NCI-H1092 (cell line): ENCODE measurements around the gene JADE1.

Experiments used
- DNase-seq: peaks from one replicate; lab custom pipeline; 2025; lab: John Stamatoyannopoulos, UW

JADE1 gene

DNA sequence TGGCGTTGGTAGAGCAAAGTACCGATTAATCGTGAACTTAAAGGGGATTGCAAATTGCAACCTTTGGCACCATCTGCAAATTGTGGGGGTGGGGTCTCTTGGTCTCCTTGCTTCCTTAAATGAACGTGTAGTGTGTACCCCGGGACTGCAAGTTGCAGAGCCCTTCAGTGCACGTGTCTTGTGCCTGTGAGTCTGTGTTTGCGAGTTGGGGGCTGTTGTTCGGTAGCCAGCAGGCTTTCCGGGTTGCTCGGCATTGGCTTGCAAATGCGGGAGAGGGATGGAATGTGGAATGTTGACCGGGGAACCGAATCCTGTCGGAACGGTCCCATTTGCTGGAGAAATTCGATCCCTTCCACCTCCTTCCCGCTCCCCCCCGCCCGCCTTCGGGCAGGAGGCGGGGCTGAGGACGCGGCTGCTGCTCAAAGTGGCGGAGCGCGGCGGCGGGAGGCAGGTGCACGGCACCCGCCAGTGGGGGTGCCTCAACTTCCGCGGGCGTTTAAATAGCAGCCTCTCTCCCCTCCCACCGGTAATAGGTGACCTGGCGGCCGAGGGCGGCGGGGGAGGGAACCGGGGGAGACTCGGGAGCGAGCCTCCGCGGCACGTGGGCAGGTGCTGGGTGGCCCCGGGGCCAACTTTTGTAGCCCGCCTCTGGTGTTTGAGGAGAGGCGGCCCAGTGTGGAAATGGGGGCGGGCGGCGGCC, 1.5 kb downstream of the JADE1 start:
- peak; percentile 71 for DNase-seq

DNA sequence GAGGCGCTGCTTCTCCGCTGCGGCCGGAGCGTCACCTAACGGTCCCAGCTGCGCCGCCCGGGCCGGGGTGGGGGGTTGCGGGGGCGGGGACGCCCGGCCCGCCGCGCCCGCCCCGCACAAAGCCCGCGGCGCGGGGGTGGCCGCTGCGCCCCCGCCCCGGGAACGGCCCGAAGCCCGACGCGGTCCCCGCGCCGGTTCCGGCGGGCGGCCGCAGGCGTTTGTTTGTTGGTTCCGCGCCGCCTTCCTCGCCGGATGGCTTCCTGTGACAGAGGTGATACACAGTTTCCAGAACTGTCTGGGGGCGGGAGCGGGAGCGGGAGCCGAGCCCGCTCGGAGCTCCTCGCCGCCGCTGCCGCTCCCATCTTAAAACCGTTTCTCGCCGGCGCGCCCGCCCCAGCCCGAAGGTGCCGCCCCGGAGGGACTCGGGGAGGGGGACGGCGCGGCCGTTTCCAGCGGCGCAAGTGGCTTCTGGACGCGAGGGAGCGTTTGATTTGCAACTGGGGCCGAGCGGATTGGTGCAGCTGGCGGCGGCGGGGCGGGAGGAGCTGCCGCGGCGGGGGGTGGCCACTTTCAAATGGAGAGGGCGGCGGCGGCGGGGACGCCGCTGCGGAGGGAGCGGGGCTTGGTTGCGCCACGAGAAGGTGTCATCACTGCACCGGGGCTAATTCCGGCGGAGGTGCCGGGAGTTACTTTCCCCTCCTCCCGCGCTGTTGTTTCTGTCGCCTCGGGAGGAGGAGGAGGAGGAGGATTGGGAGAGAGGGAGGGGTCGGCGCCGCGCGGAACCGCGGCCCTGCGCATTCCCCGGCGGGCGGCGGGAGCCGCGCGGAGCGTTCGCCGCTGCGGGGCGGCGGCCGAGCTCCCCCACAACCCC, 2.3 kb downstream of the JADE1 start:
- peak; percentile 83 for DNase-seq

DNA sequence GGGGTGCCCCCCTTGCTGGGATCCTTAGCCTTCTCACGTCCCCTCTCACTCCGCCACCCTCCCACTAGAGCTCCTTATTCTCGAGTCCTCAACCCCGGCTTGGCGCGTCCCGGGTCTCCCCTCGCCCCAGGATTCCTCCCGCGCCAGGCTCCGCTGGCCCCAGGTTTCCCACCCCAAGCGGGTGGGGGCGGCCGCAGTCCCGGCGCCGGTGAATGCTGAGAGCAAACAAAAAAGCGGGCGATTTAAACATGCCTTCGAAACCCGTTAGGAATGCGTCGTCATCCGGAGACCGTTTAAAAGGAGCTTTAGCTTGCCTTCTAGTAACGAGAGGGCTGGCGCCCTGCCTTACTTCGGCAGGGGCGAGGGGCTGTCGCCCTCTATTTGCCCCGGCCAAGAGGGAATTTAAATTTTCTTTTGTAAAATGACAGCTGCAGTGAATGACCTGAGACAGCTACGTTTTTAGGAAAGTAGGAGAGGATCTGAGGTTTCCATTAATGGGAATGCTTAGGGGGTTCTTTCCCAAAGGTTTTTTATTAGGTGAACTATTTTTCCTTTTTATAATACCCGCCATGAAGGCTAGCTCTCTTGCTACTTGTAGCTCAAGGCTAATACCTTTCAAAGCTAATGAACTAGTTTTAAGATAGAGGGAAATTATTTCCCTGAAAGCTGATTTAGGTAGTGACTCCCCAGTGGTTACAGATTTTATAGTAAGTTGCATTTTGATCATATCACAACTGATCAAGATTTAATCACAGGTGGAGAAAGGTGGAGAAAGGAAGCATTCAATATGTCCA, 3.1 kb downstream of the JADE1 start:
- DNase-seq, result peak; percentile 68

DNA sequence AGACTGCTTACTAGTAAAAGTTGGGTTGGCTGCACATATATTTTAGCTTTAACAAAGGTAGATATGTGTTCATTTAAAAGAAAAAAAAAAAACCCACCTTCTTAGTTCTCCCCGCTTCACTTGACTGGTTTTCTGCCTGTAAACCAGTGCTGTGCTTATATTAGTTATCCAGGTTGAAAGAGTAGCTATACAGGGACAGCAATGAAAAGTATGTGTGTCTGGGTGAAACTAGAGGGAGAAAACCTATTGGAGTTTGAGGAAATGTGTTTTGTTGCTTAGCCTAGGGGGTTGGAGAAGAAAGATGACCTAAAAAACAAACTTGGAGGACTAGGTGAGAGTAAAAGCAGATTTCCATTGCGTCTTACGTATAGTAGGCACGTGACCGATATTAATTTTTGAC, 4.5 kb downstream of the JADE1 start:
- DNase-seq, result no peak

DNA sequence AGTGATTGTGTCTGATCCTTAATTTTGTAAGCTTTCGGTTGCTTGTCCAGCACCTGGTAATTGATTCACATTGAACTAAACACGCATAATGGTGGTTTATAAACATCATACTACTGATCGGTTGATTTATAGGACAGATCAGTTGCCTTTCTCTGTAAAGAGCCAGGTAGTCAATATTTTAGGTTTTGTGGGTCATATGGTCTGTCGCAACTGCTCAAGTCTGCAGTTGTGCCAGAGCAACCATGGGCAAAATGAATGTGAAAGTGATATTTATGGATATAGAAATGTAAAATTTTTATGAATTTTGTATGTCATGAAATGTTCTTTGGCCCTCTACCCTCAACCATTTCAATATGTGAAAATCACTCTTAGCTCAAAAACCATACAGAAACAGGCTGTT, 8.9 kb downstream of the JADE1 start:
- DNase-seq, result no peak

DNA sequence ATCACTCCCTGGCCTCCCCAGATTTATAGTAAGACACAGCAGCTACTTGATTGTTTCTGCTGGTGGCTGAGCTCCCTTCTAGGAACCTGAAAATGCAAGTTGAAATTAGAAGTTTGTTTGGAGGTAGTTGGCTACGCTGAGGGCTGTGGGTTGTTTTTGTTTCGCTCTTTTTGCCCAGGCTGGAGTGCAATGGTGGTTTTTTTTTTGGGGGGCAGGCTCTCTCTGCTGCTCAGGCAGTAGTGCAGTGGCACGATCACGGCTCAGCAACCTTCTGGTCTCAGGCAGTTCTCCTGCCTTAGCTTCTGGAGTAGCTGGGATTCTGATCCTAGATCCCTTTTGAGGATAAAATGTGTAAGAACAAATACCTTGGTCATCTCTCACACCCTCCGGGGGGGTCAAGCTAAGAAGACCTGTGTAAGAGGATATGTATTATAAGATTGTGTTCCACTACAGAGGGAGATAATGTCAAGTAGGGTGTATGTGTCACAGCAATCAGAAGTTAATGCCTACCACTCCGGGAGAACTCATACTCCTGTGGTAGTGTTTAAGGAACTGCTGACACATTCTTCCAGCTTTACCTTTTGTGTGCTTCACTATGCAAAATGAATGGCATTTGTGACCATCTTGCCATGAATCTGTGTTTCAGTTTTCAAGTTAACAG, 9.7 kb downstream of the JADE1 start:
- DNase-seq, result no peak

DNA sequence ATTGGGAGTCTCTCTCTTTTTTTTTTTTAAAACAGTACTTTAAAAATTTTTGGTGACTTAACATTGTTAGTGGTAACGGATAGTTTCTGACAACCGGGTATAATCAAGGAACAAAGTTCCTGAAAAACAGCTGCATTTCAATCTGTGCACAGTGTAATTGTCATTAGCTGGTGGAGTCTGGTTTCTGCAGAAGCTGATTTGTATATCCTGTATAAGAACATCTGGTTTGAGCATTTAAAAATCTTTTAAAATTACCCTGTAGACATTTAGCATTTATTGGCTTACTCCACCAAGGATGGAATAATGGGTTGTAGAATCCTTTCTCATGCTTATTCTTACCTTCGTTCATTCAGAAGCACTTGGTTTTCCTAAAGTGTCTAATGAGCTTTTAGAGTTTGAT, 11.2 kb downstream of the JADE1 start:
- no peak for DNase-seq

DNA sequence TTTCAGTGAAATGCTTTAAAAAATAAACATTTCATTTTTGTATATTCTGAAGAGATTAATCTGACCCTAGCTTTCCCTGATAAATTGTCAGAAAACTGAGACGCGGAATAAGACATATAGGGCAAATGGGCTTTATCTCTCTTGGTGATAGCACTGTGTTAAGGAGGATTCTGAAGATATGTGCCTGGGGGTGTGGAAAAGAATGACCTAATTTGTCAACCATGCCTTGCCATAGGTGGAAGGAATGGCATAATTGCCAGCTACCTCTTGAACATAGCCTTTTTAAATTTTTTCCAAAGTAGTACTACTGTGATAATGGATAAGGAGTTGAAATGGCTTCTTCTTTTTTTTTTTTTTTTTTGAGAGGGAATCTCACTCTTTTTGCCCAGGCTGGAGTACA, 11.7 kb downstream of the JADE1 start:
- DNase-seq, result no peak

DNA sequence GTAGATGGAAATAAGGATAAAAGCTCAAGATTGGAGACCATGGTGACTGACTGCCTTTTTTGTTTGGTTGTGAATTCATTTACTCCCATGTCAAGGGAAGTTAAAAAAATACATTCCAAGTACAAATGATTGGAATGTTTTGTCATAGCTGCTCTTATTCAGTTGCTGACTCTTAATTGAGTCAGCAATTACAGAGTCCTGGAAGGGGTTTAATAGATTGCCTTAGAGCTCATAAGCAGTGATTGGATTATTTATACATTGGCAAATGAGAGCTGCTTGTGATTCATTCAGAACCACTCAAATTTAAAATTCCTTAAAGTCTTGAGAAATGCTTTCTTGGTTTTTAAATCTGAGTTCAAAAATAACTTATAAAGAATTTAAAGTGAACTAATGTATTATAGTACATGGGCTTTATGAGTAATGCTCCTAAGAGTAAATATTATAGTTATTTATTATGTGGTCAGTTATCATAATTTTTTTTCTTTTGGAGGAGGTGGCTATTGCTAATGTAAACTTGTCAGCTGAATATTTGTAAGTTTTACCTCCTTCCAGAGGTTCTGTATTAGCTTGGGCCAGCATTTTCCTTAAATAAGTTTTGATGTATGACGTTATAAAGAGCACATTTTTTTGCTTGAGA, 13.6 kb downstream of the JADE1 start:
- no peak for DNase-seq

DNA sequence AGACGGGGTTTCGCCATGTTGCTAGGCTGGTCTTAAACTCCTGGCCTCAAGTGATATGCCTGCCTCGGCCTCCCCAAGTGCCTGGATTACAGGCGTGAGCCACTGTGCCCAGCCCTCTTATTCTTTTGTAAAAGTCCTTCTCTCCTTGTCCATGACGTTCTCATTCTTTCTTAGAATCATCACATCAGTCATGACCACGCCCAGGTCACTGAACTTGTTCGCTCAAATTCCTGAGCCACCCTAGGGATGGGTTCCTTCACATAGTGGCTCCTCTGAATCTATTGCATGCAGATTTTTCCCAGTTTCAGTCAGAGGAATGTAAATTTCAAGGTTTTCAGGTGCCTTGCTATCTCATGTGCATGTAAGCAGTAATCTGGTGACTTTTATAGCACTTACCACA, 15.7 kb downstream of the JADE1 start:
- DNase-seq, result no peak

DNA sequence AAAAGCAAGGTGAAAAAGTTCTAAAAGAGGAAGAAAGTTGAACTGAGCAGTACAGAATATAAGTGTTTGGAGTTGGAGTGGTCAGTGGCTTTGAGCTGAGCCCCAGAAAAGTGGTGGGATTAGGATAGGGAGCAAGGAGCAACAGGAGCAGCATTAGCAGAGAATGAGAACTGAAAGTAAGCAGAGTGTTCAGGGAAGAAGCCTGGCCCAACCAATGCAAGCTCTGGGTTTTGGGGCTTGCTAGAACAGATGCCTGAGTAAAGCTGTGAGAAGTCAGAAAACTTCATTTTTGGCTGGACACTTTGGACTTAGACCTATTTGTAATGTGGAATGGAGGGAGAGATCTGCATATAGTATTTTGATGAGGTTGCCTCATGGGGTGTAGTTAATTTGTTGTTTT, 17.8 kb downstream of the JADE1 start:
- no peak for DNase-seq

DNA sequence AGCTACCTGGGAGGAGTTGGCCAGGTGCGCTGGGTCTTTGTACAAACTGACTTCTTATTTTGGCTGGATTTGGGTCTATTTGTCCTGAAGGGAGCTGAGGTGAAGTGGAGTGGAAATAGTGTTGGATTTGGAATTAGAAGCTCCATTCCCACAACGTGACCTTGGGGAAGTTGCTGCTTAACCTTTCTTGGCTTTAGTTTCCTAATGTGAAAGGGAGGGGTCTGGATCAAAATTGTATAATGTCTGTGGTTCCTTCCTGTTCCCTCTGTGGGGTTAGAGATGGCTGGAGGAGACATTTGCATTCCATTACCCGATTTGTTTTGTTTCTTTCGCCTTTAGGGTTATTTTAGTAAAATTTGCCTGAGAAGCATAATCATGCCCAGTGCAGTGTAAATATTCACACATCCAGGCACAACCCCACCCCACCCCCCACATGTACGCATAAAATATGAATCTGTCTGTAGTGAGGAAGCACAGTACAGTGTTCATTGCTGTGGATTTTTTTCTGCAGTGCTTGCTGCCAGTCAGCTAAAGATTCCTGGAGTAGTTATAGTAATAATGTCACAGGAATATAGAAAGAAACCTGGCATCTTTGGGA, 21.5 kb downstream of the JADE1 start:
- DNase-seq, result no peak

DNA sequence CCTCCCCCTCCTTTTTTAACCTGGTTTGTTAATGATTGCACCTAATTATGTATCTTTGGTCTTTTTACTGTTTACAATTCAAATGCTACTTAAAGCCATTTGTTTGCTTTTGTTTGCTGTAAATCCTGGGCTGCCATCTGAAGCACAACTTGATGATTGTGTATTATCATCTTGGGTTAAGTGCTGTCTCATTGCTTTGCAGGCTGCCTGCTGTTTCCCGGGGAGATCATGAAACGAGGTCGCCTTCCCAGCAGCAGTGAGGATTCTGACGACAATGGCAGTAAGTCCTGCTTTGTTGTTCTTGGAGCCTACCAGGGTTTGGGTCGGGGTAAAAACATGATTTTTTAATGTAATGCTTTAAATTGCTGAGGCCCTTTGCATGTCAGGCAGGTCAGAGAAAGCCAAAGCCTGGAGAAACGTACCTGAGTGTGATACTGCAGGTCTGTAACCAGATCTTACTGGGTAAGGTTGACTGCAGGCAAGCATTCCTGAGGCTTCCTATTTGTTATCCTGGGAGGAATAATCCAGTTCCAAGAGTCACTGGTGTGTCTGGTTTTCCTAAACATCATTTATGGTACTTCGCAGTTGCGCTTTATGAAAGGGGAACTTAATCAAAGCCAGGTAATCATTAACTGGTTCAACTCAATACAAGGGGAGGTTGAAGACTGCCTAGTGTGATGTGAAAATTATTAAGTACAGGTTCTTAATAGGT, 22.2 kb downstream of the JADE1 start:
- DNase-seq, result no peak

DNA sequence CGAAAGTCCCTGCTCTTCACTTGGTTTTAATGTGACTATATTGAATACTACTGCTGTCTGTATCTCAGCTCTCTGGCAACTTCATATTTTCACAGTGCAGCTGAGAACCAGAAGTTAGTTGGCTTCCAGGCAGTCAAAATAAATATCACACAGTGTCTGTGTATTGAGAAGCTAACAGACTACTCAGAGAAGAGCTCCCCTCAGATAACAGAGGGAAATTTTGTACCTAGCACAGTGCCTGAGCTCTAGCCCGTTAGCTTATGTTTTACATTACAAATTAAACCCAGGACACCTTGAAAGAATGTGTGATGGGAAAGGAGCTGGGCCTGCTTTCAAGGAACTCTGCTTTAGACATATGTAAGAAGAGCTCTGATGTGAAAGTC, 22.7 kb downstream of the JADE1 start:
- no peak for DNase-seq

DNA sequence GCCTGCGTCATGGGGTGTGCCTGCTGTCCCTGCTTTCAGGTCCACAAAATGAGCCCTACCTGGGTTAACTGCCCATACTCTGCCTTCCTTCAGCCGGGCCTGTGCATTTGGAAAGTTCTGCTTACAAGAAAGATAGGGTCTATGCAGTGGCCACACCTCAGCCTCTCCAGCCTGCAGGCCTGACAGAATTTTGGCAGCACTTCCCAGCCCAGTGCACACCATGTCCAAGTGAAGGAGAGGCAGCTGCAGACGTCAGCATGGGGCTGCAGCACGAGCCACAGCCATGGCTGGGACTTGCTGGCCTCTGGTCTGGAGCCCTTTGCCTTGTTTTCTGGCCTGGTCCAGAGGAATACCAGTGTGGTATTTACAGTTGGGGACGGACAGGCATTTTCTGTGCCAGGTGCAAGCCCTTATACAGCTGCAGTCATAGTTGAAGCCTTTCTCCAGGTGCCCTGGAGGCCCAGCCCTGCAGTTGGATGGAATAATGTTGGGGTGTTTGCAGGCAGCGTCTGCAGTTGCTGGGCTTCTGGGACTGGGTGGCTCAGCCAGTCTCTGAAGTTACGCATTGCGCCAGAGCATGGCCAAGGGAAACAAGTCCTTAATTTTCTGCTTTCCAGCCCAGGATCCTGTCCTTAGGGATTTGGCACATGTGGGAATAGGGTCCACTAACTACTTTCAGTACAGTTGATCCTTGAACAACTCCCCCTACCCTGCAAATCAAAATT, 26.2 kb downstream of the JADE1 start:
- DNase-seq, result no peak

DNA sequence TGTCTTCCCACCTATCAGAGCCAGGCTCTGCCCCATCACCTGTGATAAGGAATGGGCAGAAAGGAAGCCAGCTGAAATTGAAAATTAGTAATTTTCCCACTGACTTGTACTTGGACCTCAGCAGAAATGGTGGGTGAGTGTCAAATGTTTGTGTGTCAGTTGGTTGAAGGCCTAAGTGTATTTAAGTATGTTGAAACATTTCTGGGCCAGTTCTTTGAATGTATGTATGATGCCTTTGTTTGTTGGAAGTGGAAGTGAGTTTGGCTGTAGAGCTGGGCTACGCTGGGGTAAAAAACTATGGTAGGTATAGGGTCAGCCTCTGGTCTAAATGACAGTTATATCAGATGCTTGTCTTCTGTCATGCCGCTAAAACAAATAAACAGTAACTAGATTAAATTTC, 27.7 kb downstream of the JADE1 start:
- DNase-seq, result no peak

DNA sequence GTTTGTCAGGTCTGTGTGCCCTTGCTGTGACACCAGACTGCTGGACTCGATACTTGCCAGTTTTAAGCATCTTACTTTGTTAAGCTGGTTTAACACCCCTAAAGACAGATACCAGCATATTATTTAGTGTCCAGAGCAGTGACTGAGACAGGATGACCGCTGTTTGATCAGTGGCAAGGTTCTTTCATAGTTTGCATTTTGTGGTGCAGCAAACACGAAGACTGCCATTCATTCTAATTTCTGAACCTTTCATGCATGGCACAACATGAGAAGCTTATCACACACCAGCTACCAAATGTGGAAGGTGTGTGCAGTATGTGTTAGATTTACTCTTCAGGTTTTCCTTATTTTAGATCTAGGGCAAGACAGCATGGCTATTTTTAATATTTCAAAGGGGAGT, 28.2 kb downstream of the JADE1 start:
- DNase-seq, result no peak

DNA sequence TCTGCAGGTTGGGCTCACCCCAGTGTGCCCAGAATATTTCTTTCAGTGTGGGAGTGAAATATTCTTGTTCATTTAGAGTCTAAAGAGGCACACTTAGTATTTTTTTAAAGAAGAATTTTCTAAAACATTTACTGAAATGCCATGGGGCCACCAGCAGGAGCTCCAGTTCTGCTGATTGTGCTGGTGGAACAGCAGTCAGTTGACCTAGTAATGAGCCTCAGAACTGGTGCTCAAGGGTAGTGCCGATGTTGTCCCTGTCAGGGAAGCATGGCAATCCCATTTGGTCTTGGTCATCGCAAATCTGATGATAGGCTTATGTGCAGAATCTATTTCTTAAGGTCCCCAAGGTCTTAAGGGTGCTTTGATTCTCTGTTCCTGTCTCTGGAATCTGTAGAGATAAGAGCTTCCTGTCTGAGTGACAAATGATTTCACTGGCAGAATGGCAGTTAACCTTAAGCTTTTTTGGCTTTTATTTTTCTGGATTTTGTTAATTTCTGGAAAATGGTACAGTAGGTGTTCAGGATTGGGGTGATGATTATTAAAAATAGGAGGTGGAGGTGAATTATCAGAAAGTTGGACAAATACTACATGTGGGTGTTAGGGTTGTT, 31.3 kb downstream of the JADE1 start:
- DNase-seq, result no peak

DNA sequence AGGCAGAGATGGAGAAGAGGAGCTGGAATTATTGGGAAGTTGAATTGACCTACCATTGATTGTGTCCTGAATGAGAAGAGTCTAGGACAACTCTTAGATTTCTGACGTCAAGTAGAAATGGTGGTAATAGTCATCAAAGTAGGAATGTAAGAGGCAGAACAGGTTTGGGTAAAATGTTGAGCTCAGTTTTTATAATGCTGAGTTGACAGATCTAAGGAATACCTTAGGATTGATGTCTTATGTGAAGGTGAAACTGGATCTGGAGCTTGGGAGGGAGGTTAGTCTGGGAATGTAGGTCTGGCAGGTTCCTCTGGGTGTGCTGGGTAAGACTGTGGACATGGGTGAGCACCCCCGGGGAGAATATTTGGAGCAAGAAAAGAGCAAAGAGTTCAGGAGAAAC, 31.9 kb downstream of the JADE1 start:
- no peak for DNase-seq

DNA sequence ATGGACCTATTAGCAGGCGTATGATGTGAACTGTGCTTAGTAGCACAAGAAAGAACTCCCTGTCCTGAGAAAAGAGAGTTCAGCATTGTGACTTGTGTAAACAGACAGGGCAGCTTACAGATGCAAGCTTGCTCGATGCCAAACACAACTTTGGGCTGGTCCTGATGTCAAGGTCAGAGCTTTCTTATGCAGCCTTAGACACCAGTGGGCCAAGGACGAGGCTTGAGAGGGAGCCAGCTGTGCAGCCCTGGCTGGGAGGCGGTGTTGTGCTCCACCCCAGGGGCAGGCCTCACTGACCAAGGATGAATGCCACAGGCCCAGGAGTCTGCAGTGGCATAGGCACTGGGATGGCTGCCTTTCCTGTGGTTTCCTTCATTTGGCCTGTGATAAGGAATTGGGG, 35.4 kb downstream of the JADE1 start:
- DNase-seq, result no peak
